Right cardiac atrium (tissue), 5 donors: ENCODE measurements around the gene PARD6A. TPM values are rescaled to one million over a fixed set of nuclear protein-coding genes. Genes with fewer than 3 reads are reported as not detected.

Source experiments
- ATAC-seq, 2 donors: fragments of 200-7000 bp; cut with Tn5 transposase; one replicate each; pipeline versions ENCODE4 v1.8.0 to v1.9.1; 2020; ENCODE audit warnings: moderate library complexity in 2 of 2, mild to moderate bottlenecking in 1 of 2
- DNase-seq, 3 donors: peaks; one replicate each; pipeline ENCODE4 v3.0.0-alpha.2; 2020
- H3K27ac ChIP-seq: one replicate; pipeline ENCODE4 v1.5.1; 2013; ENCODE audit warnings: mild to moderate bottlenecking, low read length, control low read depth, moderate library complexity
- H3K27me3 ChIP-seq: one replicate; pipeline ENCODE4 v1.6.1; 2013; ENCODE audit not compliant: control insufficient read depth, insufficient read depth
- H3K4me1 ChIP-seq: one replicate; pipeline ENCODE4 v1.6.1; 2013; ENCODE audit warnings: low read length; ENCODE audit not compliant: control insufficient read depth, insufficient read depth
- H3K4me3 ChIP-seq: one replicate; pipeline ENCODE4 v1.5.1; 2013; ENCODE audit warnings: low read length, control low read depth
- H3K9me3 ChIP-seq: one replicate; pipeline ENCODE4 v1.6.1; 2013; ENCODE audit warnings: low read length; ENCODE audit not compliant: control insufficient read depth
- WGBS: extraction: QIAGEN DNeasy Blood & Tissue Kit; methylation state at CpG from one replicate; pipeline ENCODE4 v1.1.7; 2013; 5-methylcytosine and 5-hydroxymethylcytosine counted together
- intact Hi-C, 4 donors: fragments of 100-400 bp; cut with DNase I; formaldehyde crosslinking; loops; one replicate each; pipeline versions ENCODE4 v1.11.0 to v1.14.0; 2022 to 2023
- polyA plus RNA-seq: library from polyadenylated mRNA; stranded (reverse); fragments of 200-250 nt; gene quantifications from one replicate; pipeline ENCODE4 v1.2.3, GENCODE V29; 2013
- total RNA-seq, 4 donors: library from RNA; stranded (reverse); fragmentation: NEBNext Ultra II Directional; extraction: Animal tissue kit (Norgen Biotek cat#: 25700); gene quantifications; one replicate each; pipeline ENCODE4 v1.2.1, GENCODE V29; 2021
- donor health status: healthy with polysubstance abuse.
- donor health status: DM: no; HTN: yes; CAD: no.
- donor health status: DM: no; HTN: no; CAD: no.
- donor health status: DM: no; HTN: yes; CAD: no; lungs with severe emphysema.
- donor health status: DM: yes; HTN: yes; CAD: no.

Gene PARD6A
- total and polyA plus RNA-seq, 5 donors = 3.1 to 3.5 (median 3.5) TPM

DNA sequence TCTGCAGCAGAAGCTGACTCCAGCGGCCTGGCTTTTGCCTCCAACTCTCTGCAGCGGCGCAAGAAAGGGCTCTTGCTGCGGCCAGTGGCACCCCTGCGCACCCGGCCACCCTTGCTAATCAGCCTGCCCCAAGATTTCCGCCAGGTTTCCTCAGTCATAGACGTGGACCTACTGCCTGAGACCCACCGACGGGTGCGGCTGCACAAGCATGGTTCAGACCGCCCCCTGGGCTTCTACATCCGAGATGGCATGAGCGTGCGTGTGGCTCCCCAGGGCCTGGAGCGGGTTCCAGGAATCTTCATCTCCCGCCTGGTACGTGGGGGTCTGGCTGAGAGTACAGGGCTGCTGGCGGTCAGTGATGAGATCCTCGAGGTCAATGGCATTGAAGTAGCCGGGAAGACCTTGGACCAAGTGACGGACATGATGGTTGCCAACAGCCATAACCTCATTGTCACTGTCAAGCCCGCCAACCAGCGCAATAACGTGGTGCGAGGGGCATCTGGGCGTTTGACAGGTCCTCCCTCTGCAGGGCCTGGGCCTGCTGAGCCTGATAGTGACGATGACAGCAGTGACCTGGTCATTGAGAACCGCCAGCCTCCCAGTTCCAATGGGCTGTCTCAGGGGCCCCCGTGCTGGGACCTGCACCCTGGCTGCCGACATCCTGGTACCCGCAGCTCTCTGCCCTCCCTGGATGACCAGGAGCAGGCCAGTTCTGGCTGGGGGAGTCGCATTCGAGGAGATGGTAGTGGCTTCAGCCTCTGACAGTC lies 1.3 kb downstream of the PARD6A start:
- H3K27ac ChIP-seq = no peak overlapping the region
- peak; percentile 28 to 66 (median 62) for DNase-seq
- WGBS = 94% methylated on average over 34 of the region's 34 CpGs
- no peaks in the 10 kb centered on the region for H3K9me3 ChIP-seq
- H3K4me3 ChIP-seq = no peak overlapping the region
- peaks cover 2% of the 10 kb centered on the region for H3K4me1 ChIP-seq
- intact Hi-C loops = loop anchor here (10.0 kb wide), 2 partner anchors 97 to 137 kb away; partner anchors contain the start of genes CTCF (in 3 of the 4) and RIPOR1 (in 1 of the 4)
- no peaks in the 10 kb centered on the region for H3K27me3 ChIP-seq
- no peak for ATAC-seq

GRCh38 chr16:67662653-67663010 lies 1.9 kb downstream of the PARD6A start:
- H3K9me3 ChIP-seq = no peaks in the 10 kb centered on the region
- no peak for DNase-seq
- H3K27ac ChIP-seq = no peak overlapping the region
- H3K4me3 ChIP-seq = no peak overlapping the region
- intact Hi-C loops = loop anchor here (10.0 kb wide), 2 partner anchors 98 to 138 kb away; partner anchors contain the start of genes CTCF (in 3 of the 4) and RIPOR1 (in 1 of the 4)
- H3K27me3 ChIP-seq = no peaks in the 10 kb centered on the region
- ATAC-seq = no peak
- H3K4me1 ChIP-seq = peaks cover 4% of the 10 kb centered on the region

DNA sequence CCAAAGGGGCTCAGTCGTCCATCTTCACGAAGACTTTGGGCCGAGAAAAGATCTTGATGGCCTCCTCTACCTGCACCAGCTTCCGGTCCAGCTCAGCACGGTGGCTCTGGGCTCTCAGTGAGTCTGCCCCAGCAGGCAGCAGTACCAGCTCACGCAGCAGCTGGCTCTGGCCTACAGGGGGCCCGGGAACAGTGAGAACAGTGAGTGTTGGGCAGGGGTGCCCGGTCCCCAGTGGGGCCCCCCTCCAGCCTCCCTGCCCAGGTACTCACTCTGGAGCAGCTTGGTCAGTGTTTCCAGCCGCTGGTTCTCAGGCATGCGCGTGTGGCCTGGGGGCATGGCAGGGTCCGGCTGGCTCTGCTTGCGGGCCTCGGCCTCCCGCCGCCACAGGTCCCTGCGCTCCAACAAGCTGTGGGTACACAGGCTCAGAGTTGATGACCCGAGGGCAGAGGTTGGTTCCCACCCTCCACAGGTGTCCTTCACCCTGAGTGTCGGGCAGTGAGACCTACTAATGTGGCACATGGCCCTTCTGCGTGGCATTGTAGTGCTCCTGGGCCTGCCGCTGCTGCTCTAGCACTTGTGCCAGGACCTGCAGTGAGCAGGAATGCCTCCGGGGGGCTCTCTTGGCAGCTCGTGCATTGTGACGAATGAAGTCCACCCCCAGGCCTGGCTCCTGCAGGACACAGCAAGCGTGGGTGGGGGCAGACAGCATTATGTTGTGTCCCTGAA lies 2.6 kb downstream of the PARD6A start:
- Histone ChIP-seq H3K27ac (no peak overlapping the region), H3K9me3 (no peaks in the 10 kb centered on the region), H3K4me1 (peaks cover 5% of the 10 kb centered on the region), H3K27me3 (no peaks in the 10 kb centered on the region), H3K4me3 (no peak overlapping the region)
- DNase-seq (peak in 2 of 3 donors; percentile 62 to 71), ATAC-seq (no peak)
- WGBS = 84% methylated on average over 25 of the region's 25 CpGs
- intact Hi-C loops = loop anchor here (10.0 kb wide), 2 partner anchors 99 to 139 kb away; partner anchors contain the start of genes CTCF (in 3 of the 4) and RIPOR1 (in 1 of the 4)

DNA sequence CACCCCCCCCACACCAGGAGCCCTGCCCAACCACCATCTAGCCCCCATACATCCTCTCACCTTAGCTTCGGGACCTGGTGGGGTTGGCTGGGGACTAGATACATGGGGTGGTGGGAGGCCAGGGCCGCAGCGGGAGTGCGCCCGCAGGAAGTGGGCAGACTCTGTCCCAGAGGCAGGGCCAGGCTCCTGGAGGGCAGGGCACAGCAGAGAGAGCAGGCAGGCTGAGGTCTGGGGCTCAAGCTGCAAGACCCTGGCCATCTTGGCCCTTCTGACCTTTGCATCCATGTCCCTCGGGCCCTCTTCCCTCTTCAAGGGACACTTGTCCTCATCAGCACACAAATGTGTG lies 3.1 kb downstream of the PARD6A start:
- H3K4me1 ChIP-seq = peaks cover 5% of the 10 kb centered on the region
- no peaks in the 10 kb centered on the region for H3K9me3 ChIP-seq
- H3K4me3 ChIP-seq = no peak overlapping the region
- no peaks in the 10 kb centered on the region for H3K27me3 ChIP-seq
- DNase-seq (peak in 1 of 3 donors; percentile 60), ATAC-seq (no peak)
- intact Hi-C loops = loop anchor here (10.0 kb wide), 2 partner anchors 99 to 139 kb away; partner anchors contain the start of genes CTCF (in 3 of the 4) and RIPOR1 (in 1 of the 4)
- H3K27ac ChIP-seq = no peak overlapping the region
- 93% methylated on average over 6 of the region's 6 CpGs for WGBS

DNA sequence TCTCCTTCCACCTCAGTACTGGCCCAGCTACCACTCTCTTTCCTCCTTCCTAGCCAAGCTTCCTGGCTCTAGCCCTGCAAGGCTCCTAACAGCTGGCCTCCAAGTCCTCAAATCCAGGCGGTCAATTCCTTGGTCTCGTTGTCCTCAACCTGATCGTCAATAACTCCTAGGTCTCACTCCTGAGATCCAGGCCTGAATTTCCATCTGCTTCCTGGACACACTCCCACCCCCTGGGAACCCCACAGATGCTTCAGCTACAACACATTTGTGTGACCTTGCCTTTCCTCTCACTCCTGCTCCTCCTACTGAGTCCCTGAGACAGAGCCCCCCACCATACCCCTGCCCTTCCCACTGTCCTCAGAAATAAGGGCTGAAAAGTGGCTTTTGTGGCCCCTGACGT lies 3.5 kb downstream of the PARD6A start:
- Histone ChIP-seq H3K4me1 (peaks cover 5% of the 10 kb centered on the region), H3K4me3 (no peak overlapping the region), H3K27ac (no peak overlapping the region), H3K9me3 (no peaks in the 10 kb centered on the region), H3K27me3 (no peaks in the 10 kb centered on the region)
- WGBS = 81% methylated on average over 4 of the region's 4 CpGs
- intact Hi-C loops = loop anchor here (10.0 kb wide), 2 partner anchors 99 to 139 kb away; partner anchors contain the start of genes CTCF (in 3 of the 4) and RIPOR1 (in 1 of the 4)
- ATAC-seq (no peak), DNase-seq (no peak)

DNA sequence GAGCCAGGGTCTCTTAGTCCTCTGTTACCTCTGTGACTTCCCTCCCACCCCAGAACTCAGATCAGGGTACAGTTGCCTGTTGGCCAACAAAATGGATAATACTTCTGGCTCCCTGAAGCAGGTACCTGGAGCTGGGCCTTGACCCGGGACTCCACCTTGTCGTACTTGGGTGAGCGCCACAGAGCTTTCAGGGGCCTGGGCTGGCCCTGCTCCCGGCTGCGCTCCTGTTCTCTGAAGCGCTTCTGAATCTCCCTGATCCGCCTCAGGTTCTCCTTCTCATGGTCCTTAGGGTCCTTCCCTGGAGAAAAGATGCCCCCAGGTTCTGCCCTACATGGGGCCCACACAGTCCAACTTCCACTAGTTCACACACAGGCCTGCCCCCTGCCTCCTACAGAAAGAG lies 4.1 kb downstream of the PARD6A start:
- no peak for ATAC-seq
- H3K27ac ChIP-seq = no peak overlapping the region
- H3K9me3 ChIP-seq = no peaks in the 10 kb centered on the region
- peaks cover 5% of the 10 kb centered on the region for H3K4me1 ChIP-seq
- 97% methylated on average over 7 of the region's 7 CpGs for WGBS
- no peaks in the 10 kb centered on the region for H3K27me3 ChIP-seq
- DNase-seq = peak in 1 of 3 donors; percentile 44
- intact Hi-C loops = loop anchor here (5.0 to 10.0 kb wide), 3 partner anchors 100 to 143 kb away; partner anchors contain the start of genes CTCF (in 3 of the 4) and RIPOR1 (in 1 of the 4)
- no peak overlapping the region for H3K4me3 ChIP-seq

DNA sequence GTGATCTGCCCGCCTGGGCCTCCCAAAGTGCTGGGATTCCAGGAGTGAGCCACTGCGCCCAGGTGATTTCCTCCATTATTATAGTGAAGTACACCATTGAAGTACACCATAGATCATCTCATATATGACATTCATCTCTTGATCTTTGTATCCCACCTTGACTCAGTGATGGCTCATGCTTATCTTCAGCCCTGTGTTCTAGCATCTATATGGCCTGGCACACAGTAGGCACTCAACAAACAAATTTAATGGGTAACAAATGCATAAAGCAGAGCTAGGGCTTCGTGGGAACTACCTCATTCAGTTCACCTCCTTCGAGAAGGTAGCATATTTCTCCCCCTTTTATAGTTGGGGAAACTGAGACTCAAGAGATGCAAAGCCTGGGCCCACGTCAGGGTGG lies 4.8 kb downstream of the PARD6A start:
- Histone ChIP-seq H3K4me1 (peaks cover 5% of the 10 kb centered on the region), H3K9me3 (no peaks in the 10 kb centered on the region), H3K4me3 (peak overlapping the region; percentile 77), H3K27ac (no peak overlapping the region), H3K27me3 (no peaks in the 10 kb centered on the region)
- intact Hi-C loops = loop anchor here (5.0 to 10.0 kb wide), 3 partner anchors 101 to 143 kb away; partner anchors contain the start of genes CTCF (in 3 of the 4) and RIPOR1 (in 1 of the 4)
- 76% methylated on average over 5 of the region's 5 CpGs for WGBS
- DNase-seq = no peak
- no peak for ATAC-seq

- DNase-seq (peak; percentile 60 to 84 (median 80)), ATAC-seq (peak; percentile 8 to 9)
These were observed 5.3 kb downstream of the PARD6A start for GRCh38 chr16:67666032-67666551.

DNA sequence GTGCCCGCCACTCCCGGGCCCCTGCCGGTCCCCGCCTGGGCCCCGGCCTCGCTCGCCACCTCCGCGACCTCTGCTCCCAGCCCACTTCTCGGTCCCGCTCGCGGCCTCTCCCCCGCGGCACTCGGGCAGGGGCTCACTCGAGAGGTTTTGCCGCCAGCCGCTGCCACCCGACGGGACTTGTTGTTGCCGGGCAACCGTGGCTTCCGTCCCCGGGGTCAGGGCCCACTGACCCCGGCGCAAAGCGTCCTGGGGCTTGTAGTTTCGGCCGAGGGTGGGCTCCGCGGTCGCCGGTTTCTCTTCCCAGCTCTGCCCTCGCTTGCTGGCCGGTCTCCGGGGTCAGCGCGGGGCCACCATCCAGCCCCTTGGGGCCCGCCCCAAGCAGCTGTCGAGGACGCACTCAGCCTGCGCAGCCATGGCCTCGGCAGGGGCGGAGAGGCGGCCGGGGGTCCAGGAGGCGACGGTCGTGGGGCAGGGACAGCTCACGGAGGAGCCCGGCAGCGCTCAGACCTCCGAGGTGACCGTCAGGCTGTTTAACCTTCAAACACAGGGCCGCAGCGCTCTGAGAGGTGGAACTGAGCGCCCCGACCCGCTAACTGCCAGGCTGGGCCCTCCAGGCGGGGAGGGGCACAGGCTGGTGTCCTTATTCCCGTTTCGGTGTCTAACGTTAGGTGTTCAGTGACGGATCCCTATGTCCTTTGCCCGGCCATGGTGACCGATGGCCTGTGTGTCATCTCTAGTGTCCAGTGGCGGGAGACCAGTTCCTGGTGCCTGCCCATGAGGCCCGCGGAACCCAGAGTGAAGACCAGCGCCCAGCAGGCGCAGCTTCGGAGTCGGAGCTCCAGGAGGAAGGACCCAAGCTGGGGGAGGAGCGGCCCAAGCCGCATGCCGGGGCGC lies 6.0 kb downstream of the PARD6A start, which contains the start of the genes C16orf86 and ENKD1:
TSS of gene C16orf86 (plus strand) at position 256 of the 894 bp plus-strand sequence. CDS start at position 413, 157 bp downstream.
TSS of gene ENKD1 (minus strand) at position 192 of the 894 bp plus-strand sequence. CDS start 308 bp downstream, outside the sequence.
- Histone ChIP-seq H3K27ac (peak within 1 kb of the TSS; percentile 75), H3K27me3 (no peaks in the 10 kb centered on the region), H3K4me3 (peak within 1 kb of the TSS; percentile 77), H3K4me1 (peaks cover 5% of the 10 kb centered on the region), H3K9me3 (no peaks in the 10 kb centered on the region)
- 5% methylated on average over 78 of the region's 78 CpGs for WGBS
- peak; percentile 77 to 80 for ATAC-seq
- DNase-seq = peak; percentile 90 to 95 (median 95)
- intact Hi-C loops = loop anchor here (2.0 to 10.0 kb wide), 4 partner anchors 102 to 146 kb away; partner anchors contain the start of genes CTCF (in 3 of the 4) and RIPOR1 (in 1 of the 4)

More at GRCh38 chr16:67666032-67666551, 5.3 kb downstream of the PARD6A start:
- Histone ChIP-seq H3K27me3 (no peaks in the 10 kb centered on the region), H3K4me3 (peak overlapping the region; percentile 77), H3K27ac (no peak overlapping the region), H3K4me1 (peaks cover 5% of the 10 kb centered on the region), H3K9me3 (no peaks in the 10 kb centered on the region)
- 2% methylated on average over 46 of the region's 46 CpGs for WGBS
- intact Hi-C loops = loop anchor here (2.0 to 10.0 kb wide), 4 partner anchors 101 to 145 kb away; partner anchors contain the start of genes CTCF (in 3 of the 4) and RIPOR1 (in 1 of the 4)
